ENCODE measurements around the gene FOXR1.

The FOXR1 gene

DNA sequence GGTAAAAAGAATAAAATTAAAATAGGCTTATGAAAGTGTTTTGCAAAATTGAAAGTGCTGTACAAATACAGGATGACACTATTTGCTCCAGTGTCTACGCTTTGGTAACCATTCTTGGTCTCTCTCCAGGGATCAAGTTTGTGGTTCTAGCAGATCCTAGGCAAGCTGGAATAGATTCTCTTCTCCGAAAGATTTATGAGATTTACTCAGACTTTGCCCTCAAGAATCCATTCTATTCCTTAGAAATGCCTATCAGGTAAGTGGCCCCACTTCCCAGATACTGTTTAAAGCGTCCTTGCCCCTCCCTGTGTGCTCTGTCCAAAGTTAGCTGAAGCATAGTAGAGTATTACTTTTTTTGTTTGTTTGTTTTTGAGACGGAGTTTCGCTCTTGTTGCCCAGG, 50.1 kb downstream of the FOXR1 start:
- H3K27ac ChIP-seq (replicated peaks) = no peak overlapping the region
- H3K4me3 ChIP-seq (replicated peaks; ENCODE audit: insufficient read depth, low read length) = no peak overlapping the region
- no peak for DNase-seq (ENCODE audit: low read depth in 1 of 2, low spot score in 1 of 2)
- TF ChIP-seq POLR2AphosphoS5 (IDR thresholded peaks at IDR 0.05; ENCODE audit: low read depth) (no peak), SPI1 (IDR thresholded peaks at IDR 0.05; ENCODE audit: borderline replicate concordance, low read depth) (no peak), REST (IDR thresholded peaks at IDR 0.05; ENCODE audit: insufficient replicate concordance, low read depth) (no peak), GABPA (IDR thresholded peaks at IDR 0.05; ENCODE audit: low read depth) (no peak)
- TF ChIP-seq, protein P1, sequence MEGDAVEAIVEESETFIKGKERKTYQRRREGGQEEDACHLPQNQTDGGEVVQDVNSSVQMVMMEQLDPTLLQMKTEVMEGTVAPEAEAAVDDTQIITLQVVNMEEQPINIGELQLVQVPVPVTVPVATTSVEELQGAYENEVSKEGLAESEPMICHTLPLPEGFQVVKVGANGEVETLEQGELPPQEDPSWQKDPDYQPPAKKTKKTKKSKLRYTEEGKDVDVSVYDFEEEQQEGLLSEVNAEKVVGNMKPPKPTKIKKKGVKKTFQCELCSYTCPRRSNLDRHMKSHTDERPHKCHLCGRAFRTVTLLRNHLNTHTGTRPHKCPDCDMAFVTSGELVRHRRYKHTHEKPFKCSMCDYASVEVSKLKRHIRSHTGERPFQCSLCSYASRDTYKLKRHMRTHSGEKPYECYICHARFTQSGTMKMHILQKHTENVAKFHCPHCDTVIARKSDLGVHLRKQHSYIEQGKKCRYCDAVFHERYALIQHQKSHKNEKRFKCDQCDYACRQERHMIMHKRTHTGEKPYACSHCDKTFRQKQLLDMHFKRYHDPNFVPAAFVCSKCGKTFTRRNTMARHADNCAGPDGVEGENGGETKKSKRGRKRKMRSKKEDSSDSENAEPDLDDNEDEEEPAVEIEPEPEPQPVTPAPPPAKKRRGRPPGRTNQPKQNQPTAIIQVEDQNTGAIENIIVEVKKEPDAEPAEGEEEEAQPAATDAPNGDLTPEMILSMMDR (IDR thresholded peaks at IDR 0.05; ENCODE audit: insufficient read depth, low read length) = no peak
- H3K27me3 ChIP-seq (ENCODE audit: insufficient read depth, poor library complexity, severe bottlenecking) = no peaks in the 10 kb centered on the region

DNA sequence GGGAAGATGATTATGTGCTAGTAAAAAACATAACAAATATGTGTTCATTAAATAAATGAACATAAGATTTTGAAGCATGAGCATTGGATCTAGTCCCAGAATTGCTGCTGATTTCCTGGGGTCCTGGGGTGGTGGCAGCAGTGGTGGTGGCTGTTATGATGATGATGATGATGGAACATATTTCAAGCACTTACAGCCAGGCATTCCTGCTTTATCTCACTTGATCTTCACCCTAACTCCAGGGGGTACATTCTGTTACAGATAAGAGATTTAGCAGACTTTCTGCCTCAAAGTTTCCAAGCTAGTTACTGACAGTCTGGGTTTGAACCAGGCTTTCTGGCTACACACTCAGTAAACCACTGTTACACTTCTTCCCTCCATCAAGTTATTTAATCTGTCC, 52.2 kb downstream of the FOXR1 start:
- Histone ChIP-seq H3K27me3 (ENCODE audit: insufficient read depth, poor library complexity, severe bottlenecking) (no peaks in the 10 kb centered on the region), H3K27ac (replicated peaks) (no peak overlapping the region), H3K4me3 (replicated peaks; ENCODE audit: insufficient read depth, low read length) (no peak overlapping the region)
- TF ChIP-seq POLR2AphosphoS5 (IDR thresholded peaks at IDR 0.05; ENCODE audit: low read depth) (no peak), GABPA (IDR thresholded peaks at IDR 0.05; ENCODE audit: low read depth) (no peak), SPI1 (IDR thresholded peaks at IDR 0.05; ENCODE audit: borderline replicate concordance, low read depth) (no peak), REST (IDR thresholded peaks at IDR 0.05; ENCODE audit: insufficient replicate concordance, low read depth) (no peak)
- TF ChIP-seq, protein P1 (IDR thresholded peaks at IDR 0.05; ENCODE audit: insufficient read depth, low read length) = no peak
- no peak for DNase-seq (ENCODE audit: low read depth in 1 of 2, low spot score in 1 of 2)

- TF ChIP-seq REST (IDR thresholded peaks at IDR 0.05; ENCODE audit: insufficient replicate concordance, low read depth) (no peak), POLR2AphosphoS5 (IDR thresholded peaks at IDR 0.05; ENCODE audit: low read depth) (no peak)
- Histone ChIP-seq H3K27me3 (ENCODE audit: insufficient read depth, poor library complexity, severe bottlenecking) (no peaks in the 10 kb centered on the region), H3K4me3 (replicated peaks; ENCODE audit: insufficient read depth, low read length) (no peak overlapping the region), H3K27ac (replicated peaks) (no peak overlapping the region)
- no peak for DNase-seq (ENCODE audit: low read depth in 1 of 2, low spot score in 1 of 2)
Measured at GRCh38 chr11:119024430-119025098, 53.0 kb downstream of the FOXR1 start.

Measured in HL-60 (cell line).